Measurements from ENCODE around the gene MIOS. TPM values are rescaled to one million over a fixed set of nuclear protein-coding genes. Genes with fewer than 3 reads are reported as not detected.
"Not testable (repeated sequence)": the region's sequence is repeated elsewhere in the genome, so short reads cannot be mapped to it uniquely, and the experiment has no call there.

Gene MIOS
- total and polyA plus RNA-seq, 3 donors from 2014 or later: 35.9 to 66.0 (median 51.3) TPM

DNA sequence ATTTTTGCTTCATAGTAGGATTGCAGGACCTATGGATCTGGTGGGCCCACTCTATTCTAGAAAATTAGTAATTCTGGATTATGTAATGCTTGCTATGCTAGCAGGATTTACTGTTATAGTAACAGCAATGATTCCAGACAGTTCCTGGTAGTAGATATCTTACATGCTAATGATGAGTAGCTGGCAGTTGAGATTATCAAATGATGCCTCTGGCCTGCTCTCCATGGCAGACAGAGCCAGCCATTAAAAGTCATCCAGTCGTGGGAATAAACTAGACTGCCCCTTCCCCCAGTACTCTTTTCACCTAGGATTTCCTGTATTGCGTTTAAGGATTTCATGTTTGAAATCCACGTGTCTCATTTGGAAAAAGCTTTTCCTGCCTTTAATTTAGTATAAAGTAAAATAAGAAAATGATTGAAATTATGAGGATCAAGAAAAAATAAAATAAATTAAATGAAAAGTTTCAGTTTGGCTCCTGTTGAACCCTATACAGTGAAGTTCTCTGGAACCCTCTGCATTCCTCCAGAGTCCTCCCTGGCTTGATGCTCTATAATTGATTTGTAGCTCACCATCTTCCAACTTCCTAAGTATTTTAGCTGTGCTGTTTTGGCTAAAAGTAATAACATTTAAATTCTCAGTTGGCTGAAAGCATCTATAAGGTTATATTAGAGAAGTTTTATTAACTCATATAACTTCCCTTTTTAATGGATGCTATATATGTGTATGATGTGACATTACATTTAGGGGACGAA is 88.5 kb downstream of the MIOS start:
- no peaks in the 10 kb centered on the region for H3K36me3 ChIP-seq (ENCODE audit: low read depth, missing control alignments)
- no peak for DNase-seq
- no peak overlapping the region for H3K4me3 ChIP-seq
- H3K9me3 ChIP-seq: no peaks in the 10 kb centered on the region
- no peaks in the 10 kb centered on the region for H3K4me1 ChIP-seq
- TF ChIP-seq, protein P1, sequence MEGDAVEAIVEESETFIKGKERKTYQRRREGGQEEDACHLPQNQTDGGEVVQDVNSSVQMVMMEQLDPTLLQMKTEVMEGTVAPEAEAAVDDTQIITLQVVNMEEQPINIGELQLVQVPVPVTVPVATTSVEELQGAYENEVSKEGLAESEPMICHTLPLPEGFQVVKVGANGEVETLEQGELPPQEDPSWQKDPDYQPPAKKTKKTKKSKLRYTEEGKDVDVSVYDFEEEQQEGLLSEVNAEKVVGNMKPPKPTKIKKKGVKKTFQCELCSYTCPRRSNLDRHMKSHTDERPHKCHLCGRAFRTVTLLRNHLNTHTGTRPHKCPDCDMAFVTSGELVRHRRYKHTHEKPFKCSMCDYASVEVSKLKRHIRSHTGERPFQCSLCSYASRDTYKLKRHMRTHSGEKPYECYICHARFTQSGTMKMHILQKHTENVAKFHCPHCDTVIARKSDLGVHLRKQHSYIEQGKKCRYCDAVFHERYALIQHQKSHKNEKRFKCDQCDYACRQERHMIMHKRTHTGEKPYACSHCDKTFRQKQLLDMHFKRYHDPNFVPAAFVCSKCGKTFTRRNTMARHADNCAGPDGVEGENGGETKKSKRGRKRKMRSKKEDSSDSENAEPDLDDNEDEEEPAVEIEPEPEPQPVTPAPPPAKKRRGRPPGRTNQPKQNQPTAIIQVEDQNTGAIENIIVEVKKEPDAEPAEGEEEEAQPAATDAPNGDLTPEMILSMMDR (IDR thresholded peaks at IDR 0.05): no peak
- TF ChIP-seq POLR2A (IDR thresholded peaks at IDR 0.05): no peak
- H3K27ac ChIP-seq: no peak overlapping the region
- intact Hi-C loops (cut with DNase I; ENCODE audit: low total_unique reads): no loop called here
- WGBS, 2 donors: 80 to 81% methylated on average over 4 of the region's 4 CpGs
- no peaks in the 10 kb centered on the region for H3K27me3 ChIP-seq

GRCh38 chr7:7656459-7656858 is 89.8 kb downstream of the MIOS start:
- H3K9me3 ChIP-seq; H3K27me3 ChIP-seq; DNase-seq; H3K27ac ChIP-seq; H3K4me3 ChIP-seq; H3K36me3 ChIP-seq (ENCODE audit: low read depth, missing control alignments); intact Hi-C loops (cut with DNase I; ENCODE audit: low total_unique reads); H3K4me1 ChIP-seq: not testable (repeated sequence)
- WGBS, 2 donors: 95% methylated on average over 3 of the region's 3 CpGs

Other genes starting within 250 kb of the MIOS start
- gene COL28A1, start 31.0 kb upstream of the MIOS start, total RNA-seq: 1 to 10 TPM; 8.7 to 9.2 TPM
- gene COL28A1, start 31.0 kb upstream of the MIOS start, polyA plus RNA-seq (ENCODE audit: insufficient read depth, low read depth, low replicate concordance): 4.0 TPM
- 10 to 100 TPM; 11.1 to 17.3 TPM for gene UMAD1, start 73.9 kb downstream of the MIOS start, total RNA-seq
- 12.6 TPM for gene UMAD1, start 73.9 kb downstream of the MIOS start, polyA plus RNA-seq (ENCODE audit: insufficient read depth, low read depth, low replicate concordance)
- gene RPA3, start 151.7 kb downstream of the MIOS start, total RNA-seq: 10 to 100 TPM; 25.8 to 40.6 TPM
- gene RPA3, start 151.7 kb downstream of the MIOS start, polyA plus RNA-seq (ENCODE audit: insufficient read depth, low read depth, low replicate concordance): 48.7 TPM